H1 (cell line): Measurements from ENCODE around the gene LHFPL2. TPM values are rescaled to one million over a fixed set of nuclear protein-coding genes. Genes with fewer than 3 reads are reported as not detected.

Experiments
- CTCF ChIA-PET: fragments of 300-600 bp; sonication (Branson Sonifier 250); formaldehyde crosslinking; loops from one replicate; lab custom pipeline; 2021; ENCODE audit not compliant: partially characterized antibody; lab: Charles Lee
- POLR2A ChIA-PET: fragments of 300-600 bp; sonication (Branson Sonifier 250); formaldehyde crosslinking; loops from one replicate; lab custom pipeline; 2021; ENCODE audit warnings: inconsistent platforms; ENCODE audit not compliant: partially characterized antibody; lab: Charles Lee
- DNase-seq, 2 experiments: peaks; one replicate each; pipeline versions ENCODE4 v3.0.0 to v3.0.0-alpha.2; 2010 to 2022; ENCODE audit warnings: low spot score in 2 of 2, low read depth in 1 of 2, mixed read lengths in 1 of 2
- FAIRE-seq: peaks from 2 replicates; lab custom pipeline; 2011; peaks lifted over from hg19 to GRCh38; lab: Jason Lieb, UNC
- H2AFZ ChIP-seq: 2 replicates; pipeline ENCODE4 v1.8.1; 2012; ENCODE audit warnings: low read length, inconsistent platforms
- H2AK5ac ChIP-seq: 2 replicates; pipeline ENCODE4 v1.6.1; 2013; ENCODE audit warnings: low read depth, low read length
- H2BK120ac ChIP-seq: replicated peaks from 2 replicates; pipeline ENCODE3; 2013; ENCODE audit warnings: low read depth, low read length, inconsistent platforms
- H2BK12ac ChIP-seq: 2 replicates; pipeline ENCODE4 v1.6.1; 2013; ENCODE audit warnings: low read depth, low read length
- H2BK15ac ChIP-seq: 2 replicates; pipeline ENCODE4 v1.6.1; 2013; ENCODE audit warnings: low read length
- H2BK20ac ChIP-seq: 2 replicates; pipeline ENCODE4 v1.6.1; 2013; ENCODE audit warnings: low read length
- H2BK5ac ChIP-seq: 2 replicates; pipeline ENCODE4 v1.6.1; 2013; ENCODE audit warnings: low read depth, low read length
- H3K14ac ChIP-seq: 2 replicates; pipeline ENCODE4 v1.6.1; 2013; ENCODE audit warnings: inconsistent platforms; ENCODE audit not compliant: insufficient read length
- H3K18ac ChIP-seq: 2 replicates; pipeline ENCODE4 v1.6.1; 2013; ENCODE audit warnings: low read length; ENCODE audit errors: extremely low read depth
- H3K23ac ChIP-seq: 2 replicates; pipeline ENCODE4 v1.6.1; 2013; ENCODE audit warnings: inconsistent platforms; ENCODE audit not compliant: insufficient read length
- H3K23me2 ChIP-seq: 2 replicates; pipeline ENCODE4 v1.6.1; 2013; ENCODE audit warnings: low read depth, low read length
- H3K27ac ChIP-seq: 2 replicates; pipeline ENCODE4 v1.6.1; 2011; ENCODE audit warnings: low read depth, low read length, inconsistent platforms
- H3K27me3 ChIP-seq, 4 experiments: replicated peaks in 1 of 4; 1 replicate in 1 of 4; 2 replicates in 3 of 4; pipeline versions ENCODE4 v1.6.1 to v1.8.1; 2011 to 2013; ENCODE audit warnings: low read length in 3 of 4, mild to moderate bottlenecking in 3 of 4, inconsistent platforms in 2 of 4, mixed read lengths in 2 of 4, moderate library complexity in 1 of 4; ENCODE audit not compliant: control insufficient read depth in 3 of 4, insufficient read depth in 3 of 4; ENCODE audit errors: extremely low read depth in 1 of 4
- H3K36me3 ChIP-seq, 4 experiments: 2 replicates each; pipeline versions ENCODE4 v1.6.1 to v1.8.1; 2011 to 2013; ENCODE audit warnings: mild to moderate bottlenecking in 4 of 4, low read length in 3 of 4, moderate library complexity in 2 of 4, control low read depth in 1 of 4, inconsistent platforms in 1 of 4; ENCODE audit not compliant: insufficient read depth in 4 of 4, control insufficient read depth in 2 of 4
- H3K4ac ChIP-seq: replicated peaks from 2 replicates; pipeline ENCODE3; 2013; ENCODE audit warnings: low read length, low read depth, mixed read lengths, inconsistent platforms; ENCODE audit not compliant: insufficient read length
- H3K4me1 ChIP-seq, 4 experiments: replicated peaks in 1 of 4; 1 replicate in 1 of 4; 2 replicates in 3 of 4; pipeline versions ENCODE4 v1.6.1 to v1.8.1; 2011 to 2013; ENCODE audit warnings: low read length in 3 of 4, inconsistent platforms in 2 of 4, mixed read lengths in 1 of 4; ENCODE audit not compliant: insufficient read depth in 4 of 4, control insufficient read depth in 3 of 4
- H3K4me2 ChIP-seq, 2 experiments: 2 replicates each; pipeline versions ENCODE4 v1.6.1 to v1.8.1; 2011 to 2013; ENCODE audit warnings: low read depth in 2 of 2, low read length in 2 of 2, control low read depth in 1 of 2, inconsistent platforms in 1 of 2, mild to moderate bottlenecking in 1 of 2; ENCODE audit not compliant: insufficient read depth in 1 of 2
- H3K4me3 ChIP-seq, 4 experiments: fragments of 200-600, 300-600 bp in 1 of 4; sonication (generic), shearing (Covaris generic), sonication (Bioruptor Twin) in 1 of 4; 2 replicates each; pipeline versions ENCODE4 v1.5.1 to v1.8.1; 2011 to 2016; ENCODE audit warnings: low read length in 4 of 4, low read depth in 3 of 4, control low read depth in 2 of 4, inconsistent platforms in 2 of 4, mild to moderate bottlenecking in 2 of 4, mixed read lengths in 1 of 4, moderate library complexity in 1 of 4; ENCODE audit not compliant: insufficient read depth in 2 of 4; ENCODE audit errors: extremely low read depth in 1 of 4
- H3K56ac ChIP-seq: replicated peaks from 2 replicates; pipeline ENCODE3; 2013; ENCODE audit warnings: low read depth, mild to moderate bottlenecking, mixed read lengths, low read length, inconsistent platforms; ENCODE audit not compliant: insufficient read length
- H3K79me1 ChIP-seq: 2 replicates; pipeline ENCODE4 v1.6.1; 2013; ENCODE audit warnings: low read depth, low read length, control low read depth
- H3K79me2 ChIP-seq, 2 experiments: 2 replicates each; pipeline versions ENCODE4 v1.6.1 to v1.8.1; 2012 to 2013; ENCODE audit warnings: low read length in 2 of 2, mild to moderate bottlenecking in 2 of 2, inconsistent platforms in 1 of 2; ENCODE audit not compliant: insufficient read depth in 2 of 2, control insufficient read depth in 1 of 2
- H3K9ac ChIP-seq, 4 experiments: replicated peaks in 1 of 4; 1 replicate in 1 of 4; 2 replicates in 3 of 4; pipeline versions ENCODE4 v1.6.1 to v1.8.1; 2011 to 2013; ENCODE audit warnings: low read depth in 3 of 4, low read length in 3 of 4, control low read depth in 2 of 4, mild to moderate bottlenecking in 2 of 4, moderate library complexity in 2 of 4, inconsistent platforms in 1 of 4; ENCODE audit errors: extremely low read depth in 1 of 4
- H3K9me3 ChIP-seq, 2 experiments: 2 replicates each; pipeline versions ENCODE4 v1.6.1 to v1.8.1; 2012 to 2013; ENCODE audit warnings: mild to moderate bottlenecking in 2 of 2, moderate library complexity in 2 of 2, control low read depth in 1 of 2, inconsistent platforms in 1 of 2, low read depth in 1 of 2, low read length in 1 of 2, mixed read lengths in 1 of 2; ENCODE audit not compliant: insufficient read depth in 2 of 2
- H4K20me1 ChIP-seq, 2 experiments: replicated peaks in 1 of 2; 2 replicates each; pipeline versions ENCODE3 to v1.8.1; 2011 to 2013; ENCODE audit warnings: inconsistent platforms in 2 of 2, low read length in 2 of 2, mild to moderate bottlenecking in 1 of 2; ENCODE audit not compliant: insufficient read depth in 2 of 2, control insufficient read depth in 1 of 2
- H4K5ac ChIP-seq: 2 replicates; pipeline ENCODE4 v1.6.1; 2013; ENCODE audit warnings: low read length, low read depth, mixed read lengths, inconsistent platforms; ENCODE audit not compliant: insufficient read length
- H4K8ac ChIP-seq: 2 replicates; pipeline ENCODE4 v1.8.0; 2013; ENCODE audit warnings: mild to moderate bottlenecking, moderate library complexity, low read length, inconsistent platforms; ENCODE audit not compliant: insufficient read depth; ENCODE audit errors: extremely low read depth
- H4K91ac ChIP-seq: replicated peaks from 2 replicates; pipeline ENCODE3; 2013; ENCODE audit warnings: low read length, mixed read lengths, inconsistent platforms; ENCODE audit not compliant: insufficient read length
- CHD1 ChIP-seq: IDR thresholded peaks from 2 replicates; pipeline ENCODE4 v1.6.1; 2012; ENCODE audit warnings: low read depth, low read length, improper control_type of control experiment
- NANOG ChIP-seq: IDR thresholded peaks from 2 replicates; pipeline ENCODE4 v1.6.1; 2011; ENCODE audit warnings: low read length, low read depth, mild to moderate bottlenecking, inconsistent platforms; ENCODE audit not compliant: insufficient read depth, poor library complexity, severe bottlenecking
- SIX5 ChIP-seq: IDR thresholded peaks from 2 replicates; pipeline ENCODE4 v1.6.1; 2011; ENCODE audit warnings: mild to moderate bottlenecking, low read depth, low read length
- SP1 ChIP-seq: IDR thresholded peaks from 2 replicates; pipeline ENCODE4 v1.6.1; 2011; ENCODE audit warnings: low read depth, low read length
- TAF7 ChIP-seq: optimal IDR thresholded peaks from 2 replicates; pipeline ENCODE3; 2011; ENCODE audit warnings: low read depth, mild to moderate bottlenecking, inconsistent platforms, low read length, moderate library complexity, borderline replicate concordance
- WGBS, 2 experiments: shearing (Covaris generic) in 1 of 2; methylation state at CpG; one replicate each; pipeline versions ENCODE4 v1.1.6 to v1.1.7; 2013 to 2015; ENCODE audit warnings: low lambda C conversion rate in 2 of 2, mixed read lengths in 2 of 2, inconsistent platforms in 1 of 2, low coverage in 1 of 2, missing lambda C conversion rate in 1 of 2; ENCODE audit not compliant: insufficient replicate concordance in 2 of 2, insufficient coverage in 1 of 2, insufficient read length in 1 of 2; ENCODE audit errors: extremely low coverage in 1 of 2, missing lambda C conversion rate in 1 of 2; 5-methylcytosine and 5-hydroxymethylcytosine counted together
- polyA plus RNA-seq, 7 experiments: library from polyadenylated mRNA; depleted of rRNA in 3 of 7; stranded (reverse) in 5 of 7; unstranded in 2 of 7; fragments of >200 nt in 5 of 7; fragments of 200-250 nt in 2 of 7; gene quantifications; 1 replicate in 5 of 7; 2 replicates in 1 of 7; 4 replicates in 1 of 7; pipeline versions ENCODE4 v1.2.1 to v1.2.3, GENCODE V29; 2011 to 2013; ENCODE audit warnings: missing spikeins in 2 of 7, mixed read lengths in 2 of 7
- total RNA-seq: library from RNA; stranded (reverse); fragmentation: NEBNext Ultra II Directional; extraction: Animal tissue kit (Norgen Biotek cat#: 25700); gene quantifications from 2 replicates; pipeline ENCODE4 v1.2.1, GENCODE V29; 2021

Gene LHFPL2
- total and polyA plus RNA-seq, 2 of the 8 experiments (the other 6 are each of a cell fraction or from before 2014, with no cell fraction given): 9.6 to 43.0 TPM

DNA sequence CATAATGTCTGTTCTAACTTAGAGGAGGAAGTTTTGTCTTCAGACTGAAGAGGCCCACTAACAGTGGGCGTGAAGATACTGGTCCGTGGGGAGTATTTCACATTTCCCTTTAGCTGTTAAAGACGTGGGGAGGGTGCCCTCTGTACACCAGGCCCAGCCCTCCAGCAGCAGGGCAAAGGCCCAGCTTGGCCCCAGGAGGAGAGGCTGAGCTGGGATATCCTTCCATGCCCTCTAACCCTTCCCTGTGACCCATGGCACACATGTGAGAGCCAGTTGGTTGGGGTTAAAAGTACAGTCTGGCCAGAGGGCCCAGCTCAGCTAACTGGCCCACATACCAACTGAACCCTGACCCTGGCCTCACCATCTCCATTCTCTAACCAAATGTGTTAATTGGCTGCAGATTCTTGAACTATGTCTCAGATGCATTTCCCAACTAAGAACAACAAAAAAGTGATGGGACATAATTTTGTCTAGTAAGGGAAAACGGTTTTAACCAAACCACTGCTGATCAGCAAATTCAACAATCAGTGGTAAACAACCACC, 74.4 kb downstream of the LHFPL2 start:
- H3K14ac ChIP-seq: no peak overlapping the region
- no peak overlapping the region for H3K4me2 ChIP-seq
- H4K20me1 ChIP-seq: peaks cover 3 to 6% of the 10 kb centered on the region in 2 experiments
- no peaks in the 10 kb centered on the region for H3K9me3 ChIP-seq
- no peak overlapping the region for H3K56ac ChIP-seq
- H3K27ac ChIP-seq: no peak overlapping the region
- H3K36me3 ChIP-seq: no peaks in the 10 kb centered on the region; a peak in 1 of 8 replicates
- no peak overlapping the region for H3K18ac ChIP-seq
- peaks cover 0 to 9% (median 5%) of the 10 kb centered on the region in 4 experiments; a peak in 4 of 7 replicates for H3K4me1 ChIP-seq
- no peak overlapping the region for H3K4me3 ChIP-seq
- no peak overlapping the region for H3K23ac ChIP-seq
- H2BK120ac ChIP-seq: no peak overlapping the region
- H2BK5ac ChIP-seq: no peak overlapping the region
- H3K4ac ChIP-seq: no peak overlapping the region
- no peak overlapping the region for H4K8ac ChIP-seq
- H4K5ac ChIP-seq: no peak overlapping the region
- ChIA-PET POLR2A (no interaction called here), CTCF (interaction anchor here (1.2 to 1.6 kb wide), 4 partner anchors 30 to 62 kb away, joined by 3 to 5 read pairs (median 4); no protein-coding TSS in a partner anchor)
- H2BK15ac ChIP-seq: no peak overlapping the region
- H4K91ac ChIP-seq: no peak overlapping the region
- DNase-seq: no peak
- WGBS, 2 experiments: 88% methylated on average over 4 of the region's 4 CpGs; no CpG with 5 or more reads in 1 of the 2 experiments
- TF ChIP-seq NANOG: no peak
- TF ChIP-seq TAF7: no peak
- no peak for TF ChIP-seq SIX5
- no peak for TF ChIP-seq CHD1
- no peak for TF ChIP-seq SP1
- no peaks in the 10 kb centered on the region for H3K23me2 ChIP-seq
- H3K9ac ChIP-seq: no peak overlapping the region
- no peaks in the 10 kb centered on the region for H3K27me3 ChIP-seq
- no peak overlapping the region for H2AK5ac ChIP-seq
- no peak overlapping the region for H2BK20ac ChIP-seq
- H2BK12ac ChIP-seq: no peak overlapping the region
- no peaks in the 10 kb centered on the region; the same call in 1 of the 2 replicates for H3K79me1 ChIP-seq
- peaks cover 0 to 58% of the 10 kb centered on the region in 2 experiments; a peak in 2 of 4 replicates for H3K79me2 ChIP-seq
- no peak for FAIRE-seq
- no peak overlapping the region for H2AFZ ChIP-seq
